HG02840 (cell line): Measurements from ENCODE around the gene FOXS1.
"Not testable (repeated sequence)": the region's sequence is repeated elsewhere in the genome, so short reads cannot be mapped to it uniquely, and the experiment has no call there.

Source experiments
- ATAC-seq: cut with Tn5 transposase; IDR thresholded peaks from one replicate; pipeline ENCODE4 v1.9.1; 2021; ENCODE audit warnings: mild to moderate bottlenecking, moderate library complexity, moderate number of reproducible peaks; ENCODE audit not compliant: unreplicated experiment, low FRiP score

Gene FOXS1

DNA sequence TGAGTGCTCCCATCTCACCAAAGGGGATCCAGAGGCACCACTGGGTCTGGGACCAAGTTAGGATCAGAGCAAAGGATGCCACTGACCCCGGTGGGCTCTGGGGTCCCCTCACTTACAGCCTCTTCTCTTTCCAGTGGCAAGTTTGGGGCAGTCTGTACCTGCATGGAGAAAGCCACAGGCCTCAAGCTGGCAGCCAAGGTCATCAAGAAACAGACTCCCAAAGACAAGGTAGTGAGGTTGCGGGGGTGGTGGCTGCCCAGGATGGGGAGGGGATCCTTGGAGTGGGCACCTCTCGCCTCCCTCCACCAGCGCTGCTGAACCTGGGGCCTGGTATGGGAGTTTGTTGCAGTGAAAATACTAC is 21.3 kb downstream of the FOXS1 start:
- no peak for ATAC-seq

DNA sequence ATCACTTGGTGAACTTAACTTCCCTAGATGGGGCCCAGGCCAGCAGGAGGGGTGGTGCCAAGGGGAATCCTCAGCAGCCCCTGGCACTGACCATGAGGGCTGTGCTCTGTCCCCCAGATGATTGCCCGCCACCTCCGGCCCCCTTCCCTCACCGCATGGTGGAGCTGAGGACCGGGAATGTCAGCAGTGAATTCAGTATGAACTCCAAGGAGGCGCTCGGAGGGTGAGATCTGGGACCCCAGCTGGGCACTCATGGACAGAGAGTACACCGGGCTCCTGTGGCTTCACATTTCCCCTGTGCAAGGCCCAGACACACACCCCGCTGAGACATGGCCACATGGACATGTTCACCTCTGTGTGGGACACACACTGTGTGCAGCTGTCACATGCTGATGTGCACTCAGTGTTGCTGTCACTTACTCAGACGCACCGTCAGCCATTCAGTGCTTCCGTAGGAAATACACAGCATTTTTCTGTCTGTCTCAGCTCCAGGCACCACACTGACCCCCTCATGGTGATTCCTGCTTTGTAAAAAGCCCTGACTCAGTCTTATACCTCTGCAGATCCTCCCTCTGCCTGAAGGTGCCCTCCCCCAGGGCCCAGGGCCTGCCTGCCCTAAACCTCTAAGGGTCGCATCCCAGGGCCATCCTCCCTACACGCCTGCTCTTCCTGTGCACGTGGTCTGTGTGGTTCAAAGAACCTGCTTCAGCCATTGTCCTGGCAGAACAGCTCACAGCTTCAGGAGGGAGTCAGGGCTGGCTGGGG is 21.9 kb downstream of the FOXS1 start:
- no peak for ATAC-seq

DNA sequence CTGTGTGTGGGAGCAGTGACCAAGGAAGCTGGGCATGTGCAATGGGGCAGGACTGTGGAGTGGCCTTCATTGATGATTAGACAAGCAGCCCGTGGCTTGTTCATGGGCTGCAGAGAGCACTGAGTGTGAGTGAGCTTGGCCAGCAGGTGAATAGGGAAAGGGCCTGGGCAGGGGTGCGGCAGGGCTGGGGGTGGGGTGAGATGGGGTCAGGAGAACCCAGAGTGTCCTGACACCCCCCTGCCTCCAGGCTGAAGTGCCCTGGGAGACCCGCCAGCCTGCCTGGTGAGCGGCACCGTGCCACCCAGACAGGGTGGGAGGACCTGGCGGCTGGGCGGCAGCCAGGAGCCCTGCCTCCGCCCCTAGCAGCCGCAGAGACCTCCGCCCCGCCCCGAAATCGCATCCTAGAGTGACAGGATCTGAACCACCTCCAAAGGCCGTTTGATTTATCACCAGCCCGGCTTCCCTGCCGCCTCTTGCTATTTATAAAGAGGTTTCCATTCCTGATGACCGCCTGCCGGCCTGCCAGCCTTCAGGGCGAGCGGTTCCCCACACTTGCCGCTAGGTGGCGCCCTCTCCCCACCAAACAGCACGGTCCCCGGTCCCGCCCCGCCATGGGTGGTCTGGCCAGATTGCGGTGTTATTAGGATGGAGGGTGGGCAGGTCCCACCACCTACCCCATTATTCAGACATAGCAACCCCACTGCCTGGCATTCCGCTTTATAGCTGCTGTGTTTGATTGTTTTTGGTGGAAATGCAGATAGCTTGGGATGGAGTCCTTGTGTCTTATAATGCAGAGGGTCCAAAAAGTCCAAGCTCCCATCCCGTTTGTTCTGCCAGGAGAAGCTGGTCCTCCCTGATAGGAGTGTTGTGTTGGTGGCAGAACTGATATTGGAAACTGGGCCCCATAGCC is 22.7 kb downstream of the FOXS1 start:
- no peak for ATAC-seq

DNA sequence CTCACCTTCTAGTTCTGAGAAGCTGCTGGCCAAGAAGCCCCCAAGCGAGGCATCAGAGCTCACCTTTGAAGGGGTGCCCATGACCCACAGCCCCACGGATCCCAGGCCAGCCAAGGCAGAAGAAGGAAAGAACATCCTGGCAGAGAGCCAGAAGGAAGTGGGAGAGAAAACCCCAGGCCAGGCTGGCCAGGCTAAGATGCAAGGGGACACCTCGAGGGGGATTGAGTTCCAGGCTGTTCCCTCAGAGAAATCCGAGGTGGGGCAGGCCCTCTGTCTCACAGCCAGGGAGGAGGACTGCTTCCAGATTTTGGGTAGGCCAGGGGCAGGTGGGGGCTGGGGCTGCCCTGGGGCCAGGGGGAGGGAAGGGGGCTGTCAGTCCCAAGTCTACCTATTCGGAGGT is 24.0 kb downstream of the FOXS1 start:
- ATAC-seq: no peak

DNA sequence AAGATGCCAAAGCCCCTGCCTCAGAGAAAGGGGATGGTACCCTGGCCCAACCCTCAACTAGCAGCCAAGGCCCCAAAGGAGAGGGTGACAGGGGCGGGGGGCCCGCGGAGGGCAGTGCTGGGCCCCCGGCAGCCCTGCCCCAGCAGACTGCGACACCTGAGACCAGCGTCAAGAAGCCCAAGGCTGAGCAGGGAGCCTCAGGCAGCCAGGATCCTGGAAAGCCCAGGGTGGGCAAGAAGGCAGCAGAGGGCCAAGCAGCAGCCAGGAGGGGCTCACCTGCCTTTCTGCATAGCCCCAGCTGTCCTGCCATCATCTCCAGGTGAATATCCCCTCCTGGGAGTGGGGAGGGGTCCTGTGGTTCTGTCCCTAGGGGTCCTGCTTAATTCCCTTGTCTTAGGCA is 25.2 kb downstream of the FOXS1 start:
- ATAC-seq: no peak

DNA sequence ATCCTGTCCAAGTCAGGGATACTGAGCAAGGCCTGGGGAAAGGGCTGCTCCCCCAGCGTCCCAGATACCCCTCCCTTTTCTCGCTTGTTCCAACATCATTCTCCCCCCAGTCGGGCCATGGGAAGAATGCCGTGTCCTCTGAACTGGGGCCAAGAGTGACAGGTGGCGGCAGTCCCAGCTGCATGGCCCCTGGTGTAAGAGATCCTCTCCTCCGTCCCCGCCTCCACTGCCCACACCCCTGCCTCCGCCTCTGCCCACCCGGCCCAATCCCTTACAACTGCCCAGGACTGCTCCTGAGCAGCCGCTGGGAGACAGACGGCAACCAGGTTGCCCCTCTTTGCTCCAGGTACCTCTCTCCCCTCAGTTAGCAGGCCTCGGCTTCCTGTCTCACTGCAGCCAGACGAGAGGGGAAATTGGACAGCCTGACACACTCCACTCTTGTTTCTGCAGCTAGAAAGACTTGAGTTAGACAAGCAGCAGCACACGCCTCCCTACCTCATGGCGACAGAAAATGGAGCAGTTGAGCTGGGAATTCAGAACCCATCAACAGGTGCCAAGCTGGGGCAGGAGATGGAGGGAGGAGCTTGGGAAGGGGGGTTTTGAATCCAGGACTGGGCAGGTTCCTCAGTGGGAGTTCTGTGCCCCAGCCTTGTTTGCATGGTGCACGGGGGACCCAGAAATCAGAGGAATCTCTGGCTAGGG is 26.2 kb downstream of the FOXS1 start, which contains the start of gene MYLK2:
Gene MYLK2 (plus strand): TSS at position 274 of the 702 bp plus-strand sequence. CDS start 225 bp downstream, at position 499.
- ATAC-seq: no peak

DNA sequence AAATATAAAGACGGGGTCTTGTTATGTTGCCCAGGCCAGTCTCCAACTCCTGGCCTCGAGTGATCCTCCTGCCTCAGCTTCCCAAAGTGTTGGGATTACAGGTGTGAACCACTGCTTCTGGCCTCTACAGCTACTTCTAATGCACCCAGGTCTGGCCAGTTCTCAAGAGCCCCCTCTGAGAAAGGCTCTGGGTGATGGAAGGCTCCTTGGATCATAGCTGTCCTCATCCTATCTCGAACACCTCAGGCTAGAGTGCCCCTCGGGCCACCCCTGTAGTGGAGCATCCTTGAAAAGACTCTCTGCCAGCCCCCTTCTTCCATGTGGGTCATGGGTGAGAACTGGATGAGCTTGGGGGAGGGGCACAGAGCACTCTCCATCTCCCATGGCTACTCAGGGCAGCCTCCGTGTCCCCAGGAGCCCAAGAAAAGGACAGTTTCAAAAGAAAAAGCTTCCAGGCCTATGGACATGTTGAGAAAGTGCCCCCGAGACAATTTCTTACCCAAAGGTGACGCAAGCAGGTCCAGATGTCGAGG is 27.0 kb downstream of the FOXS1 start:
- no peak for ATAC-seq

DNA sequence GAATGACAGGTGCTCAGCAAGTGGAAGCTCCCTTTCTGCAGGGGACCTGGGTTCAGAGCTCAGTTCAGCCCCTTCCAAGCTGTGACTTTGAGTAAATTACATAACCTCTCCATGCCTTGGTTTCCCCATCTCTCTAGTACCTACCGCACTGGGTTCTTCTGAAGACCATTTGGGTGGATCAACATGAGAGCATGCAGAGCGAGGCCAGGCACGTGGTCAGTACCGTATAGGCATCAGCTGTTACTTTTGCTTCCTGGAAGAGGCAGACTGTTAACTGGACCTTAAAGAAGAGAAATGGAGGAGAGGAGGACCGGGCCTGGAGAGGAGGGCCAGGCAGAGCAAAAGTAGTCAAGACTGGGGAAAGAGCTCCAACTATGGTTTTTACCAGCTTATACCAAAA is 27.9 kb downstream of the FOXS1 start:
- ATAC-seq: no peak

DNA sequence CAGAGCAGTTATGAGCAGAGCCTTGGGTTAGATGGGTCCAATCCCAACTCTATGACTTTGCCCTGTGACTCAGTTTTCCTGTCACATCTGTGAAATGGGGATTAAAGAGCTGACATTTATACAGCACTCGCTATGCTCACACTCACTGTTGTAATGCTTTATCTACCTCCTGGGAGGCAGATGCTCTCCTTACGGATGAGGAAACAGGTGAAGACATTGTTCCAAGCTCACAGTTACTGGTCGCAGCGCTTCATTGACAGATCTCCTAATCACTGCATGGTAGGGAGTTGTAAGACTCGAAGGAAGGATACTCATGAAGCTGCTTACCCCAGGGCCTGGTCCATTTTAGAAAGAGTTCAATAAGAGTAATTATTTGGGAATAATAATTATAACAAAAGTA is 29.2 kb downstream of the FOXS1 start:
- ATAC-seq: no peak

DNA sequence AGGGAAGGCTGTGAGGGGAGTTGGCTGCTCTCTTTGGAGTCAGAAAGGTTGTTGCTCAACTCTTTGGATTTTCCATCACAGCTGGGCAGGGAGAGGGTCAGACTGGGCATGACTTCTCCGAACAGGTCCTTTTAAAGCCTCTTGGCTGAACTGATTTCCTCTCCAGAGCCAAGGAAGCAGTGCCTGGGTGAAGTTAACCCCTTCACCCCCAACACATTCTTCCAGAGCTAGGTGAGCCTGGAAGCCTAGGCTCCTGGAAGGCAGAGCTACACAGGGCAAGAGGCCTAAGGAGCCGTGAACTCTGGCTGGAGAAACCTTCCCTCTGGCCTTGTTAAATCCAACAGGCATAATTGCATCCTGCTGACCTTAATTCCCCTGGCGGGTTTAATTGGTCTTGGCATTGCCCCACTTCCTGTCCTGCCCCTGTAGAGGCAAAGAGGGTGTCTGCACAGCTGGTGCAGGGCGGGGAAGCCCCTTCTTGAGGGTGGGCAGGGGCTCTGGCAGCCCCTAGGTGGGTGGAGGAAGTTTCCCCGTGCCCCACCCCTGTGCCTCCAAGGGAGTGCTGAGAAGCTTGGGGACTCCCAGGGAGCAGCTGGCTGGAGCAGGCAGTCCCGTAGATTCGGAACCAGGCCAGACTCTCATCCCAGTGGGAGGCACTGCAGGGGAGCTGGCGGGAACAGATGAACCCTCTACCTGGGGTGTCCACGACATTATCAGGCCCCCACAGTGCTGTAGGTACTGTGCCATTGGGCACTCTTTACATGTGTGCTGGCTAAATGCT is 29.8 kb downstream of the FOXS1 start:
- ATAC-seq: no peak

DNA sequence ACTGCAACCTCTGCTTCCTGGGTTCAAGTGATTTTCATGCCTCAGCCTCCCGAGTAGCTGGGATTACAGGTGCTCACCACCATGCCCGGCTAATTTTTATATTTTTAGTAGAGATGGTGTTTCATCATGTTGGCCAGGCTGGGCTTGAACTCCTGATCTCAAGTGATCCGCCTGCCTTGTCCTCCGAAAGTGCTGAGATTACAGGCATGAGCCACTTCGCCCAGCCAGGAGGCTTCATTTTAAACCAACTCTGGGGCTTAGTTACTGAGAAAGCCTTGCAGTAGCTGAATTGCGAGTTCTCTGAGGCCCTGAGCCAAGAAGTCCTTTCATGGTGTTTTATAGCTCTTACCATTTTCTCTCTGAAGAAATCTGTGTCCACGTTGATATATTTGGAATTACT is 31.3 kb downstream of the FOXS1 start:
- ATAC-seq: not testable (repeated sequence)

DNA sequence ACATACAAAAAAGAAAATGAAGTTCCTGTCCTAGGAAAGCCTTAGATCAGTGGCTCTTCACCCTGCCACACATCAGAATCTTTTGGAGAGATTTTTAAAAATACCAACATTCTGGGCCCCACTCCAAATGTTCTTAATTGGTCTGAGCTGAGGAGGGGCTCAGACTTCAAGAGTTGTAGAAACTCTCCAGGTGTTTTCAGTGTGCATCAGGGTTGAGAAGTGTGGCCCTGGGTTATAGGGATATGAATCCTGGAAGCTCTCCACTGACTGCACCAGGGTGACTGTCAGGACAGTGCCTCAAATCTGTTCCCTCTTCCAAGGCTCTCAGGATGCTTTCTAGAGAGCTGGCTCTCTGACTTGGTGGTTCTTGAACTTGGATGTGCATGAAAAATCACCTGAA is 31.8 kb downstream of the FOXS1 start:
- ATAC-seq: no peak

DNA sequence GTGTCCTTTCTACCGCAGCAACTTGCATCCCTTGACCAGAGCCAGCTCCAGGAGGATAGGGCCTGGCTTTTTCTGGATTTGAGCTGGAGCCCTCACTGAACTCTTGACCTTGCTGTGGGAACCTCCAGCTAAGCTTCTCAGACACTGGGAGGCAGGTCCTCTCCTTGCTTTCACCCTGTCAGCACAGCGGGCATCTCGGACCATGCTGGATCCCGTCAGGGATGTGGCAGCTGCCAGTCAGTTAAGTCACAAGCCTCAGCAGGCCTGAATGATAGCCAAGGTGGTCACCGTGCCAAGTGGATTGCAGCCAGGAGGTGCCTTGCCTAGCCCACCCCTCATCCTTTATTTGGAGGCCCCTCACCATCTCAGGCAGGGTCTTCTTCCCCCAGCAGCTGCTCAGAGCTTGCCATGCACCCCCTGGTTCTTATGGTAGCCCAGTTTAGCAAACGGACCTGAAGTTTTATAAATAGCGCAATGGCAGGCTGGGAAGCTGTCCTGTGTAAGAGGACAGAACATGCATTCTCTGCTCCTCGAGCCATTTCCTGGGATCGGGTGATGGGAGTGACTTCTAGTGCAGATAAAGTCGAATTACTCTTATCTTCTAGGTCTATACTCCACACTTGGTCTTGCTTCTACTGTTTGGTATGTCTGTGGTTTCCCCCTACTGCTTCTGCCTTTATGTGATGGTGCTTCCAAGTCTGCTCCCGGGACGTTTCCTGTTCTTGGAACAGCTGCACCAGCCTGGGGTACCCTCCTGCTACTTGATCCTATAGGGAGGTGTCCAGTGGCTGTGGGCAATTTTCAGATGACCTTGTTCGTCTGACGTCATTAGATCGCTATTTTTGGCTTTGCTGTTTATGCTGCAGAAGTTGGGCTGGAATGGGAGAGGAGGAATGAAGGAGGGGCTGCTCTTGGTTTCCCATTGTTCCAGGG is 33.3 kb downstream of the FOXS1 start:
- no peak for ATAC-seq

DNA sequence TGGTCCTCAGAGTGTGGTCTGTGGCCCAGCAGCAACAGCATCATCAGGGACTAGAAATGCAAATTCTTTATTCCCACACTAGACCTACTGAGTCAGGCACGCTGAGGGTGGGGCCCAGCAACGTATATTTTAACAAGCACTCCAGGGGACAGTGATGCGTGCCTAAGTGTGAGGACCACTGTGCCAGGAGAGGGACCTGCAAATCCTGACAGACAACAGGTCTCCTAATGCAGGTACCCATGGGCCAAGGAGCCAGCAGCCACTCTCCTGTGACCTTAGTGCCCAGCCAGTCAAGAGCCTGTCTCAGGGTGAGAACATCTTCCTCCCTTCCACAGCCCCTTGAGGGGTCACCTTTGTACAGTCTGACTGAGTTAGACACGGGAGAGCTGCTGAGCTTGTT is 34.2 kb downstream of the FOXS1 start:
- ATAC-seq: no peak

DNA sequence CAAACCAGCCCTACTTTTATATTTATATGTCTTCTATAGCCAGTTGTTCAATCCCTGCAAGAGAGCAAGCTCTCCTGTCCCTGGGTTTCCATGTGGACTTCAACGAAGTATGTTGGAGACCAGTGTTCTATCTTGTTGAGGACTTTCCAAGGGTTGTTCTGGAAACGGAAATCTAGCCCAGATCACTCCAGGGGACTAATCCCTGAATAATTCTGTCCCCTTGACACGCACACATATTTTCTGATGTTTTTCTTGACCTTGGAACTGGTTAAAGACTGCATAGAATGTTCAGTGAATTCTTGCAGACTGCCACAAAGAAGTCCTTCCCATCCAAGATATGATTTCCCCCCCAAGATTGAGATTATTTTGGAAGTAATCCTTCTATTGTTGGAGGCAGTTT is 35.7 kb downstream of the FOXS1 start:
- no peak for ATAC-seq

DNA sequence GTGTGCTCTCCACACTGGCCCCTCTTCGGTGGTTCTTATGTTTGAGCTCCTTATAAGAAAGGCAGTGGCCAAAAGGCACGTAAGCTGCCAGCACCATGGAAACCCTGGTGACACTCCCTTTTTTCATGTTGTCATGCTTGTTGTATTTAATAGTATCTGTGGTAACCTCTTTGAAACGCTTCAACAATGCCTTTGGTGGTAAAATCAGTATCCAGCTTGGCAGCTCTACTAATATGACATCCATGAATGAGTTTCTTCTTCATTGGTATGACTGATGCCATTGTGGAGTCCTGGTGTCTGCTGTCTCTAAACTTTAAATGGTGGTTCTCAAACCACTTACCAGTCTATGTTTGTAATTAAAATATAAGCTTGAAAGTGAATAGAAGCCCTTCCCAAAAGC is 36.9 kb downstream of the FOXS1 start:
- ATAC-seq: no peak

DNA sequence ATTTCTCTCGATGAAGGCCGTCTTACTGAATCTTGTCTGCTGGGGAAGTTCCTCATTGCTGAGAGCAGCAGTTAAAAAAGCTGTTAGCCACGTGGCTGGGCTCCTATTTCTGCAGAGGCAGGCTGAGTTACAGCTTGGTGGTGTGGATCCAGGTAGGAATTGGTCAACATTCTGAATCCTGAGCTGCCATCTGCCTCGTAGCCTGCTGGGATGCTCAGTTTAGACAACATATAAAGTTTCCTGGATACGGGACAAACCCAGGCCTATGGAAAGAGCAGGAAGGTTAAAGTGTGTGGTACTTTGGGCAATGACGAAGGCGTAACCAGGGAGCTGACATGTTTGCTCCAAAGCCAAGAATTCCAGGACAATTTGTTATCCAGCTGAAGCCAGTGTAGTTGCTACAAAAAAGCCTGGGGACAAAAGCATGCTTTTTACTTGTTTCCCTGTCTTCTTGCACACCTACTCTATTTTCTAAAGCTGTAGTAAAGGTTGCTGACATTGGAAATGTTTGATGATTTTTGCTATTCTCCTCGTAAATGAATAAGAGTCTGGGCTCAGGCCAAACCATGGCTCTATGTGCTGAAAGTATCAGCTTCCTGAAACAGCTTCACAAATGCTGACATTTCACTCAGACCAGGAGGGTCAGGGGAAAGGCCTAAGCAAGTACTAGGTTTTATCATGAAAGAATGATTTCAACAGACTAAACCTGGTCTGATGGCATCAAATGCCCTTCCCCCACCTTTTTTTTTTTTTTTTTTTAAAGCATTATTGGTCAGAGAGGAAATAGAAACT is 38.6 kb downstream of the FOXS1 start:
- ATAC-seq: no peak

DNA sequence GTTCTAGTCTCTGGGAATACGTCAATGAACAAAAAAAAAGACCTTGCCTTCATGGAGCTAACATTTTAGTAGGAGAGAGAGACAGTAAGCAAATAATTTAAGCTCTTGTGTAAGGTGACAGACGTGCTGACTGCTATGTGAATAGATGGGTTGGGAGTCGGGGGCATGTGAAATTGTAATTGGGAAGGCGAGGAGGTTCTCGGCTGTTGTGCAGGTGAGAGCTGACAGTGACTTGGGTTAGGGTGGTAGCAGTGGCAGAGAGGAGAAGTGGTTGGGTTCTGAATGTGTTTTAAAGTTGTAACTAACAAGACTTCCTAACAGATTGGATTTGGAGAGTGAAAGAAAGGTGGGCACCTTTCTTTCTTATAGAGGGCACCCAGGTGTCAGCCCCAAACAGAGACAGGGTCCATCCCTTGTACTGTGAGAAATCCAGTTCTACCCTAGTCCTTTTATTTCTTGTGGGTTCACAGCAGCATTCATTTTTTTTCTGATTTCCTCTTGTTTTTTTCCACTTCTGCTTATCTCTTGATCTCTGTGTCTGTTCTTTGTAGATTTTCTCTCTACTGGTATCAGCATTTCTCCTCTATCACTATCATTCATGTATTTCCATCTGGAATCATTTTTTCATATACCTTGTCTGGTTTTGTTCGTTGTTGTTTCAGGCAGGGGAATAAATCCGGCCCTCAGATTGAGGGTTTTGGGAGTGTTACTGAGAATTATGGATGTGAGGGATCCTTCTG is 41.7 kb downstream of the FOXS1 start:
- no peak for ATAC-seq
